Breast epithelium (tissue), 4 donors: ENCODE data around the gene SPPL3. TPM values are rescaled to one million over a fixed set of nuclear protein-coding genes. Genes with fewer than 3 reads are reported as not detected.

Experiments
- DNase-seq, 2 donors: peaks; one replicate each; pipeline ENCODE4 v3.0.0-alpha.2; 2019; ENCODE audit warnings: low spot score in 2 of 2
- H3K27ac ChIP-seq, 2 donors: fragments of 200-600 bp; sonication (generic) in 1 of 2; one replicate each; pipeline ENCODE4 v1.5.1; 2016 to 2019; ENCODE audit warnings: mild to moderate bottlenecking in 1 of 2
- H3K27me3 ChIP-seq, 2 donors: fragments of 200-600 bp; sonication (generic) in 1 of 2; one replicate each; pipeline versions ENCODE4 v1.5.1 to v1.6.0; 2017 to 2019; ENCODE audit warnings: control low read depth in 1 of 2, mild to moderate bottlenecking in 1 of 2
- H3K36me3 ChIP-seq: fragments of 200-600 bp; one replicate; pipeline ENCODE4 v1.5.1; 2019
- H3K4me1 ChIP-seq, 2 donors: fragments of 200-600 bp; sonication (generic); one replicate each; pipeline ENCODE4 v1.5.1; 2016 to 2019; ENCODE audit warnings: control low read depth in 1 of 2
- H3K4me3 ChIP-seq, 3 donors: fragments of 200-600 bp; sonication (generic); 1 replicate in 2 of 3; 2 replicates in 1 of 3; pipeline ENCODE4 v1.5.1; 2016 to 2019; ENCODE audit warnings: mild to moderate bottlenecking in 3 of 3, moderate library complexity in 2 of 3
- H3K9me3 ChIP-seq, 2 donors: fragments of 200-600 bp; sonication (generic) in 1 of 2; one replicate each; pipeline ENCODE4 v1.5.1; 2016 to 2019; ENCODE audit warnings: control low read depth in 1 of 2
- CTCF ChIP-seq, 3 donors: fragments of 450-650 bp; IDR thresholded peaks; one replicate each; pipeline ENCODE4 v1.5.1; 2016 to 2017; ENCODE audit warnings: antibody characterized with exemption in 3 of 3, mild to moderate bottlenecking in 3 of 3, moderate library complexity in 3 of 3
- POLR2A ChIP-seq: fragments of 450-650 bp; IDR thresholded peaks from one replicate; pipeline ENCODE4 v1.6.1; 2016; ENCODE audit warnings: antibody characterized with exemption, mild to moderate bottlenecking, moderate library complexity
- POLR2AphosphoS5 ChIP-seq, 3 donors: sonication (generic); formaldehyde crosslinking; IDR thresholded peaks; one replicate each; pipeline ENCODE4 v1.6.1; 2017; ENCODE audit warnings: antibody characterized with exemption in 3 of 3
- intact Hi-C: fragments of 100-400 bp; cut with DNase I; formaldehyde crosslinking; loops from one replicate; pipeline ENCODE4 v1.15.1; 2023; ENCODE audit warnings: low total_unique reads
- total RNA-seq, 3 donors: library from RNA; depleted of rRNA; stranded (reverse); fragments of >200 nt; gene quantifications; one replicate each; pipeline ENCODE4 v1.1.0, GENCODE V29; 2016

SPPL3 gene
- total RNA-seq, 3 donors from 2014 or later, result 19.0 to 27.1 (median 22.0) TPM

GRCh38 chr12:120845696-120846095 is 58.5 kb downstream of the SPPL3 start:
- H3K27me3 ChIP-seq, result no peaks in the 10 kb centered on the region
- H3K4me1 ChIP-seq, result peaks cover 0 to 26% of the 10 kb centered on the region in 2 donors
- H3K9me3 ChIP-seq, result no peaks in the 10 kb centered on the region
- no peak overlapping the region for H3K27ac ChIP-seq
- no peak overlapping the region for H3K4me3 ChIP-seq
- TF ChIP-seq POLR2A (no peak), POLR2AphosphoS5 (IDR thresholded peaks at IDR 0.05) (no peak), CTCF (IDR thresholded peaks at IDR 0.05) (no peak)
- H3K36me3 ChIP-seq, result no peaks in the 10 kb centered on the region
- DNase-seq, result no peak
- intact Hi-C loops, result loop anchor here (5.0 kb wide), 1 partner anchor 1897 kb away; no protein-coding TSS in a partner anchor

- Histone ChIP-seq H3K27ac (peak overlapping the region; percentile 8 to 33), H3K9me3 (no peaks in the 10 kb centered on the region), H3K27me3 (no peaks in the 10 kb centered on the region), H3K4me1 (peaks cover 0 to 26% of the 10 kb centered on the region in 2 donors), H3K36me3 (no peaks in the 10 kb centered on the region), H3K4me3 (no peak overlapping the region)
- TF ChIP-seq CTCF (IDR thresholded peaks at IDR 0.05), result no peak
- no peak for TF ChIP-seq POLR2A
- TF ChIP-seq POLR2AphosphoS5 (IDR thresholded peaks at IDR 0.05), result no peak
- no peak for DNase-seq
- intact Hi-C loops, result loop anchor here (5.0 kb wide), 1 partner anchor 1897 kb away; no protein-coding TSS in a partner anchor
These were observed 59.2 kb downstream of the SPPL3 start for GRCh38 chr12:120844768-120845449.

GRCh38 chr12:120844297-120844696 is 59.9 kb downstream of the SPPL3 start:
- intact Hi-C loops, result no loop called here
- Histone ChIP-seq H3K36me3 (no peaks in the 10 kb centered on the region), H3K27ac (peak overlapping the region in 1 of 2 donors; percentile 33), H3K4me3 (no peak overlapping the region), H3K4me1 (peaks cover 0 to 26% of the 10 kb centered on the region in 2 donors), H3K27me3 (no peaks in the 10 kb centered on the region), H3K9me3 (no peaks in the 10 kb centered on the region)
- DNase-seq, result no peak
- TF ChIP-seq POLR2A (no peak), POLR2AphosphoS5 (IDR thresholded peaks at IDR 0.05) (no peak), CTCF (IDR thresholded peaks at IDR 0.05) (no peak)

GRCh38 chr12:120843472-120843871 is 60.7 kb downstream of the SPPL3 start:
- H3K36me3 ChIP-seq, result no peaks in the 10 kb centered on the region
- intact Hi-C loops, result no loop called here
- H3K27me3 ChIP-seq, result no peaks in the 10 kb centered on the region
- no peak overlapping the region for H3K27ac ChIP-seq
- H3K4me3 ChIP-seq, result no peak overlapping the region
- H3K9me3 ChIP-seq, result no peaks in the 10 kb centered on the region
- TF ChIP-seq POLR2AphosphoS5 (IDR thresholded peaks at IDR 0.05), result no peak
- TF ChIP-seq POLR2A, result no peak
- no peak for TF ChIP-seq CTCF (IDR thresholded peaks at IDR 0.05)
- no peak for DNase-seq
- peaks cover 0 to 26% of the 10 kb centered on the region in 2 donors for H3K4me1 ChIP-seq

- Histone ChIP-seq H3K9me3 (no peaks in the 10 kb centered on the region), H3K4me3 (no peak overlapping the region), H3K36me3 (no peaks in the 10 kb centered on the region), H3K27ac (peak overlapping the region in 1 of 2 donors; percentile 12), H3K4me1 (peaks cover 0 to 26% of the 10 kb centered on the region in 2 donors), H3K27me3 (no peaks in the 10 kb centered on the region)
- TF ChIP-seq POLR2A, result no peak
- TF ChIP-seq CTCF (IDR thresholded peaks at IDR 0.05), result no peak
- no peak for TF ChIP-seq POLR2AphosphoS5 (IDR thresholded peaks at IDR 0.05)
- intact Hi-C loops, result no loop called here
- DNase-seq, result no peak
These were observed 61.6 kb downstream of the SPPL3 start for GRCh38 chr12:120842595-120842994.
